Measurements from ENCODE around the gene PTTG1IP.

Gene PTTG1IP

DNA sequence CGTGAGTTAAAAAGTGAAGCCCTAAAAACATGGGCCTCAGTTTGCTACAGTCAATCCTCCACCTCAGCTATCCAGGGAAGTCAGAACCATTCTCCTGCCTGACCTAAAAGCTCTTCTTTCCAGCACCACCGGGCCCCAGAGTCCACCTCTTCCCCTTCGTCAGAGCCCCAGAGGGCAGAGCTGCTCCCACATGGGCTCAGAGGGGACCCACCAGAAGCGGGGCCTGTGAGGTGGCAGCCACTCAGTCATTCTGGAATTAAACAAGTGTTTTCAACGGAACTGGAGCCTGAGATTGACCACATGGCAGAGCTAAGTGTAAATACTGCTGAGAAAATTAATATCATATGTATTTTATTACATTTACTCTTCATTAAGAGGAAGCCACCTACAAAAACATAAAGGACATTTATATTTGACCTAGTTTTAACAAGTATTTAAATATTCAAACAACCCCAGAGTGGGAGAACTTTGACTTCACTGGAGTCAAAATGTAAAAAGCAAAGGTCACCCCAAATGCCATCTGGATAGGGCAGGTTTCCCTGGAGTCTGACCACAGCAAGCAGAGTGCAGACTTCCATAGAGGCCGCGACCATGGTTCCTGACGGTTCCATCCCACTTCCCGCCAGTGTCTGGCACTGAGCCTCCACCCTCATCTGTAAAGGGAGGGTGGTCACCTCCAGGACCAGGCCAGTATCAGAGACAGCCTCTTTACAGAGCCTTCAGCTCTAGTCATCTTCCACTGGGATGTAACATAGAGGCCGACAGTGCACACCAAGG lies 57.5 kb downstream of the PTTG1IP start:
- Mint-ChIP-seq H3K4me1 (peaks cover 10% of the 10 kb centered on the region), H3K36me3 (ENCODE audit: low read depth) (peaks cover 24% of the 10 kb centered on the region), H3K27ac (no peak overlapping the region), H3K4me3 (peak overlapping the region; percentile 79), H3K27me3 (ENCODE audit: low read depth, poor library complexity) (peaks cover 3% of the 10 kb centered on the region), H3K9me3 (peaks cover 22% of the 10 kb centered on the region)
- TF ChIP-seq, protein P1, sequence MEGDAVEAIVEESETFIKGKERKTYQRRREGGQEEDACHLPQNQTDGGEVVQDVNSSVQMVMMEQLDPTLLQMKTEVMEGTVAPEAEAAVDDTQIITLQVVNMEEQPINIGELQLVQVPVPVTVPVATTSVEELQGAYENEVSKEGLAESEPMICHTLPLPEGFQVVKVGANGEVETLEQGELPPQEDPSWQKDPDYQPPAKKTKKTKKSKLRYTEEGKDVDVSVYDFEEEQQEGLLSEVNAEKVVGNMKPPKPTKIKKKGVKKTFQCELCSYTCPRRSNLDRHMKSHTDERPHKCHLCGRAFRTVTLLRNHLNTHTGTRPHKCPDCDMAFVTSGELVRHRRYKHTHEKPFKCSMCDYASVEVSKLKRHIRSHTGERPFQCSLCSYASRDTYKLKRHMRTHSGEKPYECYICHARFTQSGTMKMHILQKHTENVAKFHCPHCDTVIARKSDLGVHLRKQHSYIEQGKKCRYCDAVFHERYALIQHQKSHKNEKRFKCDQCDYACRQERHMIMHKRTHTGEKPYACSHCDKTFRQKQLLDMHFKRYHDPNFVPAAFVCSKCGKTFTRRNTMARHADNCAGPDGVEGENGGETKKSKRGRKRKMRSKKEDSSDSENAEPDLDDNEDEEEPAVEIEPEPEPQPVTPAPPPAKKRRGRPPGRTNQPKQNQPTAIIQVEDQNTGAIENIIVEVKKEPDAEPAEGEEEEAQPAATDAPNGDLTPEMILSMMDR (IDR thresholded peaks at IDR 0.05), result no peak
- no peak for DNase-seq

DNA sequence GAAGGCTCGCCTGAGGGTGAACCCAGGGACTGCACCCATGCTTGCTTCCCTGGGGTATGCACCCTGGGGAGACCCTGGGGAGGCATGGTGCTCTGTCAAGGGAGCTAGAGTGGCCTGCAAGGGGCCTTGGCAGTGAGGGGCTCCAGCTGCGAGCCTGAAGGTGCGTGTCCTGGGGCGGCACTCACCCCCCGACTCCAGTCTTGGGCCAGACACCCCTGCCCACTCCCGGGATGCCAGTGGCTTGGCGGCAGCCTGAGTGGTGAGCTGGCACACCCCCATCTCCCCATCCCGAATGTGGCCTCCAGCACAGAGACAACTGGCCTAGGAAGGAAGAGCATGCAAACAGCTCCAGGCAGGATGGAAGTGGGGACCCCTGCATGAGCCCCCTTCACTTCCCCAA lies 58.3 kb downstream of the PTTG1IP start:
- H3K36me3 Mint-ChIP-seq (ENCODE audit: low read depth), result peaks cover 28% of the 10 kb centered on the region
- DNase-seq, result no peak
- H3K27me3 Mint-ChIP-seq (ENCODE audit: low read depth, poor library complexity), result peaks cover 3% of the 10 kb centered on the region
- peaks cover 14% of the 10 kb centered on the region for H3K9me3 Mint-ChIP-seq
- TF ChIP-seq, protein P1 (IDR thresholded peaks at IDR 0.05), result no peak
- no peak overlapping the region for H3K4me3 Mint-ChIP-seq
- H3K4me1 Mint-ChIP-seq, result peaks cover 10% of the 10 kb centered on the region
- H3K27ac Mint-ChIP-seq, result no peak overlapping the region

DNA sequence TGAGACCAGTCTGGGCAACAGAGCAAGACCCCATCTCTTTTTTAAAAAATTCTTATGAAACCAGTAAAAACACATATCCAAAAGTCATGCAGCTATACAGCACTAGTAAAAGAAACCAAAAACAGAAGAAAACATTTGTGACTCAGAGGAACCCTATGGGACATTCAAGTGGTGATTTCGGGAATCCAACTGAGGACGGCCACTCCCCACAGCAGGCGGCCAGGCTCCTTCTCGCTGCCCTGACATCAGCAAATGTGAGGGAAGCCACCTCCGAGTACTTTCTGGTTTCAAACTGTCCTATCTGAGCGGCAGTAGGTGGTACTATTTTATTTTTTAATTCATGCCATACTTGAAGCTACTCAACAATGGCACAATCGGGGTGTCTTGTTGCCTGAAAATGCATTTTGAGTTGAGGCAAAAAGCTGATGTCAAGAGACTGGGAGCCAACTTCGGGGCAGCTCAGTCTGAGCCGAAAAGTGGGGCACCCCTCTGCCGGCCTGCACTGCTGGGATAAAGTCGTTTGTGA lies 58.9 kb downstream of the PTTG1IP start:
- Mint-ChIP-seq H3K27ac (no peak overlapping the region), H3K4me3 (no peak overlapping the region), H3K27me3 (ENCODE audit: low read depth, poor library complexity) (no peaks in the 10 kb centered on the region), H3K36me3 (ENCODE audit: low read depth) (peaks cover 29% of the 10 kb centered on the region), H3K4me1 (peaks cover 10% of the 10 kb centered on the region), H3K9me3 (peaks cover 7% of the 10 kb centered on the region)
- DNase-seq, result no peak
- TF ChIP-seq, protein P1 (IDR thresholded peaks at IDR 0.05), result no peak

DNA sequence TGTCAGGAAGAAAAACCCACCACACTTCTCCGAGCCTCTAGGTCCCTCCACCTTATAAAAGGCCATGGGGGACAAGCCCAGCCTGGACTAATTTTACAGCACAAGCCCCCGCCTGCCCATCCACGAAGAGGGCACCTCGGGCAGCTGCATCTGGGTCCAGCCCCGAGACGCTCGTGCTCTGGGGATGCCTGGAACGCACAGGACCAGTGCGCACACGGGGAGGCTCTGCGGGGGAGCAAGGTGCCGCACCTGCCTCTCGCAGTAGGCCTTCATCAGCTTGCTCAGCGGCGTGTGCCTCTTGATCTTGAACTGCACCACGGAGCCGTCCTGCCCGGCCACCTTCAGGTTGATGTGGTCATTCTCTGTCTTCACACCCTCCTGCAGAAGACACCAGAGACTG lies 59.8 kb downstream of the PTTG1IP start:
- no peak overlapping the region for H3K4me3 Mint-ChIP-seq
- TF ChIP-seq, protein P1 (IDR thresholded peaks at IDR 0.05), result no peak
- H3K4me1 Mint-ChIP-seq, result peaks cover 10% of the 10 kb centered on the region
- no peaks in the 10 kb centered on the region for H3K9me3 Mint-ChIP-seq
- DNase-seq, result no peak
- H3K27ac Mint-ChIP-seq, result no peak overlapping the region
- H3K36me3 Mint-ChIP-seq (ENCODE audit: low read depth), result peaks cover 35% of the 10 kb centered on the region
- H3K27me3 Mint-ChIP-seq (ENCODE audit: low read depth, poor library complexity), result no peaks in the 10 kb centered on the region

DNA sequence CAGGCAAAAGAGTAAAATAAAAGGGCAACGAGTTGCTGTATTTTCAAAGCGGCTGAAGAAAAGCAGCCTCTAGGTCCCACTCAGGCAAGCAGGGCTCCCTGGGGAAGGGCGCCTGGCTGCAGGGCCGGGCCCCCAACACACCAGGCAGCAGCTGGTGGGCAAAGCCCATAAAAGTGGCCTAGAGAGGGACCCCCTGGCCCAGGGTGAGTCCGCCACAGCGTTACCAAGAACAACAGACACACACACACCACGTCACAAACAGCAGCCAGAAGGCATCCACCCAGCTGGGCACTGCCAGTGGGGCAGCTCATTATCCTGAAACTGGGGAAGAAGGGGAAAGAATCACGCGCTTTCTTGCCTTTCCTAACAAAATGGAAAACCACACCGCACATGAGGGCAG lies 60.3 kb downstream of the PTTG1IP start:
- Mint-ChIP-seq H3K27ac (no peak overlapping the region), H3K27me3 (ENCODE audit: low read depth, poor library complexity) (no peaks in the 10 kb centered on the region), H3K4me3 (no peak overlapping the region), H3K36me3 (ENCODE audit: low read depth) (peaks cover 39% of the 10 kb centered on the region), H3K4me1 (peaks cover 10% of the 10 kb centered on the region), H3K9me3 (no peaks in the 10 kb centered on the region)
- no peak for DNase-seq
- TF ChIP-seq, protein P1 (IDR thresholded peaks at IDR 0.05), result no peak

DNA sequence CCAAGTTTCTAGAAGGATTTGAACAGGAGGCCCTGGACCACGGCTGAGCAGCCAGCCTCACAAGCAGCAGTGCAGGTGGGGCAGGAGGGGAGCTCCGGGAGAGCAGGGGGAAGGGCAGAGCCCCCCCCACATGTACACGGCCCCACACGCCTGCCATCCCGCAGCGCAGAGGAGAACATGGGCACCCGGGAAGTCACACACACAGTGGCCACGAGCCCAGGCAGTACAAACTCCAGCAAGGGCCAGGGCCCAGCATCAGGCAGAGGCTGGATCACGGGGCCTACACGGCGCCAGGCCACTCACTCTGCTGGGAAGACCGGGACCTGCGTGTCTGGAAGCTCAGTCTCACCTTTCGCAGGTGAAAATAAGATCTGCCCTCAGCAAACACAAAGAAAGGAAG lies 60.9 kb downstream of the PTTG1IP start:
- H3K27me3 Mint-ChIP-seq (ENCODE audit: low read depth, poor library complexity), result no peaks in the 10 kb centered on the region
- peak overlapping the region; percentile 48 for H3K27ac Mint-ChIP-seq
- H3K36me3 Mint-ChIP-seq (ENCODE audit: low read depth), result peaks cover 39% of the 10 kb centered on the region
- H3K4me3 Mint-ChIP-seq, result no peak overlapping the region
- H3K4me1 Mint-ChIP-seq, result peaks cover 10% of the 10 kb centered on the region
- H3K9me3 Mint-ChIP-seq, result no peaks in the 10 kb centered on the region
- TF ChIP-seq, protein P1 (IDR thresholded peaks at IDR 0.05), result no peak
- DNase-seq, result no peak

All from nephron progenitor cell (in vitro differentiated cells).